NCI-H510A treated with DMSO at 0.1 percent for 48 hours (cell line): ENCODE data around the gene LRRN2.

Experiments
- DNase-seq: peaks from one replicate; lab custom pipeline; 2025; lab: John Stamatoyannopoulos, UW

The LRRN2 gene

DNA sequence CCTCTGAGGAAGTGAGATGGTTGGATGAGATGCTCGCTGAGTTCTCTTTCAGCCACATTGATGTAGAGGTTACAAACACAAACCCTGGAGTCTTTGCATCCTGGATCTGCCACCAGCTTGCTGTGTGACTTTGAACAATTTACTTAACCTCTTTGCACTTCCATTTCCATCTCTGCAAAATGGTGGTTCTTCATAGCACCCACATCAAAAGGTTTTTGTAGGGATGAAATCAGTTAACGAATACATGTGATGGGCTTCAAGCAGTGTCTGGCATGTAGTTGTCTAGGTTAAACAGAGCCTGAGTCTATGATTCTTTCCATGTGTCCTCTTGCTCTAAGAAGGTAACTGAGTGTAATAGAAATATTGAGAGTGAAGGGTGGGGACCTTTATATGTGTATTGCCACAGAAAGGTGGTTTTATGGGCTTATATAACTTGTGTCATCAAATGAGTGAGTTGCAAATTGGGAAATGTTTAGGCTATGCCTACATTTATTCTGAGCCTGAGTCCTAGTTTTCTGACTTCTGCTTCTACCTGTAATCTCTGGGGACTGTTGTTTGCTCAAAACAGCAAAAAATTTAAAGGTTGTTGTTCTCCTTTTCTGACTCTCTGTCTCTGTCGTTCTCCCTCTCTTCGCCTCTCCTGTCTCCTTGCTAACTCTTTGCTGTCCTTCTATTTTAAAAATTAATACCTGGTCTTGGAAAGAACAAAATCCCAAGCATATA, 27.3 kb upstream of the LRRN2 start:
- DNase-seq = no peak

DNA sequence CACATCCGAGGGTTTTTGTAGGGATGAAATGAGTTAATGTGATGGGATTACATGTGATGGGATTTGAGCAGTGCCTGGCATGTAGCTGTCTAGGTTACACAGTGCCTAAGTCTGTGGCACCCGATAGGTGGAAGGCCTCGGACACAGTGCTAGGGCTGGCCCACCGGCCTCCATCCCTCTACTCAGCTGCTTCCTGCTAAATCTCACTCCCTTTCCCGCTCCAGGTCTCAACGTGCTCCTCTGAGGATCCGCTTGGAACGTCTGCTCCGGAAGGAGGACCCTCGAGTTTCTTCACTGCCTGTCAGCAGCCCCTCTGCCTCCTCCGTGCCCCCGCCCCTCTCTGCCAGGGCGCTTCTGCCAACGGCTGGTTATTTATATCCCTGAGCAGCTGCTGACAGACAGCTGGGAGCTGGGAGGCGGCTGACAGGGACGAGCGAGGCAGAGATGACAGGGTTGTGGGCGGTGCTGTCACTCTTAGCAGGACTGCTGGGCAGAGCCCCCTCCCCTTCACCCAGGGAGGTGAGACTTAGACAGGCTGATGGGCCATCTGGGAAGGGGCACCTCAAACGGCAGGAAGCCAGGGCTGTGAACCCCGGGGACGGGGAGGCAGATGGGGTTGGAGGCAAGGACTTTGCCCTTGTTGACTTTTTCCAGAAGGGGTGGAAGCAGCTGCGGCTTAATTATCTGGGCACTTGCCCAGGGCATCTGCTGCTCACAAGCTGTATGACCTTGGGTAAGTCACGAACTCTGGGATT, 26.6 kb upstream of the LRRN2 start:
- DNase-seq = peak; percentile 63

DNA sequence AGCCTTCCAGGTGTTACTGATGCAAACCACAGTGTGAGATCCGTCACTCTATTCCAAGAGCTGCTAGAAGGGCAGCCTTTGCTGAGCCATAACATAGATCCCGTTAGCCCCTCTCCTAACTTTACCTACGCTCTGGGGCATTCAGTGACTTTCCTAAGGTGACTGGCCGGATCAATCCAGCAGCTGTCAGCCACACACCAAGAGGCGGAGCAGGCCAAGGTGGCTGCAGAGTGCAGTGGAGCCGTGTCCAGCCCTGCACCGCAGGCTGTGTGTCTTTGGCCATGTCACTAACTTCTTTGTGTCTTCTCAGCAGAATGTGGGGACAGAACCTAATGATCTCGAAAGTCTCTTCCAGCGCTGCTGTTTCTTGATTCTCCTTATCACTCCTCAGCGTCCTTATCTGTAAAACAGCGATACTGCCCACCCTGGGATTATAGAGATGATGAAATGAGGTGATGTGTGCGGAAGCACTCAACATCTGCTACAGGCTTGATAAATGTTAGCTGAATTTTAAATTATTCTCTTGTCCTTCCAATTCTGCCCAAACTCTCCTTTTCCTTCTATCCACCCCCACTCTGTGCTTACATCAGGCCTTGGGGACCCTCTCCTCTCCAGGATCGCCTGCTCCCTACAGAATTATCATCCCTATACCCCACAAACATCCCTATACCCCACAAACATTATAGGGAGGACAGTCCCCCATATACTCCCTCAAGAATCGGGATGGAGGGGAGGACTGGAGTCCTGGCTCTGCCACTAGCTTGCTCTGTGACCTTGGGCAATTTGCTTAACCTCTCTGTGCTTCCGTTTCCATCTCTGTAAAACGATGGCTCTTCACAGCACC, 25.8 kb upstream of the LRRN2 start:
- no peak for DNase-seq

DNA sequence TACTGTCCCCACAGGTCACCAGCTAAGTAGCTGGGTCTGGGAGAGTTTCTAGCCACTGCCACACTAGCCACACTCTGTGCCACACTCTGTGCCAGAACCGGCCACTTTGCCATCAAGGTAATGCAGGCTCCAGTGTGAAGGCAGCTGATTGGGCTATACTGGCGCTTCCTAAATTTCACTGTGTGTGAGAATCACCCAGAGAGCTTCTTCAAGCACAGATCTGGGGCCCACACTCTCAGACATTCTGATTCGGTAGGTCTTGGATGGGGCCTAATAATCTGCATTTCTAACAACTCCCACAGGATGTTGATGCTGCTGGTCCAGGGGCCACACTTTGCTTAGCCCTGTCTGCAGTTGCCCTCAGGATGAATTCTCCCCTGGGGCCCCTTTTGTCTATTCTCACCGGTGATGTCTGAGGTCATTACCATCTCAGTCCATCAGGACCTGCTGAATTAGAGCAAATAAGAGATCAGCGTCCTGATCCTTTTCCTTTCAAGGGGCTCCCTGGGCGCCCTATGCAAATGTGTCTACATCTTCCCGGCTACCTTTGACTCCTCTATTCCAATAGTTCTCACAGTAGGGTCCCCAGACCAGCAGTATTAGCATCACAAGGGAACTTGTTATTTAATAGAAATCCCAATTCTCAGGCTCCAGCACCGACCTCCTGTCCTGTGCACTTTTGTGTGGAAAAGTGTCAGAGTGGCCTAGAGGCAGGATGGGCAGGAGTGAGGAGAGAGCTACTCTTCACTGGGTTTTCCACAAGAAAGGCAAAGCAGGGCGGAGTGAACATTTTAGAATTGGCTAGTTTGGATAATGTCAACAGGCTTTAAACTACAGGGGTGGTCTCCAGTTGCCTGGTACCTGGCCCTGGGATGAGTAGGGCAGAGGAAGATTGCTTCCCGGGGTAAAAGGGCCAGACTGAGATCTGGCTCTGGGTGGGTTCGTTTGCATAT, 24.7 kb upstream of the LRRN2 start:
- no peak for DNase-seq

GRCh38 chr1:204709021-204709420, 23.5 kb upstream of the LRRN2 start:
- no peak for DNase-seq

DNA sequence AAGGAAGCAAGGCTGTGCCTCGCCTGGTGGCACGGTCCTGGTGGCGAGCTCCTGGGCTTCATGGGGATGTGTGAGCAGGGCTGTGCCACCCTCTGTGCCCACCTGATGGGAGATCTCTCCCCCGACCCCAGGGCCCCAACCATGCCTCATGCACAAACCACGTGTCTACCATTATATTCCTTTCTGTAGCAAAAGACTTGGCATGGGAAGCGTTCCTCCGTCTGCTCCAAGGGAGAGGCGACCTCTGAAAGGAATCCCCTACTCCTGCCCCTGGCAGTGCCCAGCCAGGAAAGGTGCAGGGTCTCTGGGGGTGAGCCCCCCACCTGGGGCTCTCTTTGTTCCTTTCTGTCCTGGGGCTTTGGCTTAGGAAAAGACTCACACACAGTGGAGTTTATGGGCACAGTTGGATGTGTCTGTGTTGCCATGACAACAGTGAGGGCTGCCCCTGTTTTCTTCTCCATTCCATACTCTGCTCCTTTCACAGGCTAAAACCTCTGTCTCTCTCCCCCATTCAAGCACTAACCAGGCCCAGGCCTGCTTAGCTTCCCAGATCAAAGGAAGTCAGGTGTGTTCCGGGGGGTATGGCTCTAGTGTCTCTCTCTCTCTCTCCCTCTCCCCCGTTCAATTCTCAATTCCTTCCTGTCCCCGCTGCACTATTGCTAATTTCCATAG, 21.4 kb upstream of the LRRN2 start:
- peak; percentile 10 for DNase-seq

GRCh38 chr1:204705888-204706837, 20.6 kb upstream of the LRRN2 start:
- DNase-seq = no peak

- DNase-seq = no peak
Measured at GRCh38 chr1:204705493-204705811, 19.9 kb upstream of the LRRN2 start.

DNA sequence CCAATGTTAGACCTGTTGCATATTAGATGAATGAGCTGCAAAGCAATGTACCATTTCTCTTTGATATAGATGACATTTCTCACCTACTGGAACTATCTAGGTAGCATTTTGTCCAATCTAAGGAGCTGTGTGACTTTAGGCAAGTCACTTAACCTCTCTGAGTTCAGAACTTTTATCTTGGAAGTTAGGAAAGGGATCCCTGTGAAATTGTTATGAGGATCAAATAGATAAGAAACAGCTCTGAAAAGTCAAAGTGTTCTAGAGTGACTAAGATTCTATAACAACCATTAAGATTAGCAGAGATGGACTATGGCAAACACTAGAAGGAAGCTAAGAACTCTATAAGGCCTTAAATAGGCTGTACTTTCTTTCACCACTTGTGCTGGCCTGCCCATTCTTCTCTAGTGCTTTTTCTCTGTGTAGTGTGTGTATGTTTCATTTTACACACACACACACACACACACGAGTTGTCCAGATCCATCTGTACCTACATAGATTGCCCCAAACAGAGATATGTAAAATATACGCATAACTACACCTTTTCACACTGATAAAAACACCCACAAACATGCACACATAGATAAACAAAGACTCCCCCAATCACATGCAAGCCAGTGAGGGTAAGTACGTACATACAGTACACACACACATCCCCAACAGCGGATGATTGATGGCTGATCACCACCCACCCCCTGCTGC, 19.4 kb upstream of the LRRN2 start:
- no peak for DNase-seq

DNA sequence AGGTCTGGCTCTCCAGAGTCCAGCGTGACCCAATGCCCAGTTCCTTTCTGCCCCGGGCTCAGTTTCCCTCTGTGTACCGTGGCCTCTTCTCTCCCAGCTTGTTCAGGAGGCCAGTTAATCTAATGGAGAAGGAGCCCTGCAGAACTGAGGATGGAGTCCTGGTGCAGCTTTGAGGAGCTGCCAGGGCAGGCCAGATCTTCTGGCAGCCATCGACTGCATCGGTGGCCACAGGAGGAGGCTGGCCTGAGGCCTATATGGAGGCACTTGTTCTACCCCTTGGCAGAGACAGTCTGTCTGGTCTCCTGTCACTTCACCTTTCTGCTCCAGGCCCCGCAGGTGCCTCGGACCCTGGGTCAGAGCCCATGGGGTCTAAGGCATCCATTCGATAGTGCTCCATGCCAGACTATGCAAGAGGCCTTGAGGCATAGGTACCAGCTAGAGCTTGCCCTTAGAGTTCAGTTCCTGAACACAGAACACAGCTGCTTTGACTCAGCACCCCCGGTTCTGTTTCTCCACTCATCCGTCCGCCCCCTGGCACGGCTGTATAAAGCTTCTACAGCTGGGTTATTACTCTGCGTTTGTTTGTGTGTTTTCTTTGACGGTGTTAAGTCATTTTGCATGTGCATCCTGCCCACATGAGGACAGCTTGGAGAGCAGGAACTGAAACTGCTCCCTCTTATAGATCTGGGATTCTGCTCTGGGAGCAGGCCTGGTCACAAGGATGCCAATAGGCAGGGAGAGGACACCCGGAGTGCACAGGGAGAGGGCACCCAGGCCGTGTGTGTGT, 18.5 kb upstream of the LRRN2 start:
- DNase-seq = no peak

GRCh38 chr1:204703268-204703664, 17.7 kb upstream of the LRRN2 start:
- DNase-seq = no peak

DNA sequence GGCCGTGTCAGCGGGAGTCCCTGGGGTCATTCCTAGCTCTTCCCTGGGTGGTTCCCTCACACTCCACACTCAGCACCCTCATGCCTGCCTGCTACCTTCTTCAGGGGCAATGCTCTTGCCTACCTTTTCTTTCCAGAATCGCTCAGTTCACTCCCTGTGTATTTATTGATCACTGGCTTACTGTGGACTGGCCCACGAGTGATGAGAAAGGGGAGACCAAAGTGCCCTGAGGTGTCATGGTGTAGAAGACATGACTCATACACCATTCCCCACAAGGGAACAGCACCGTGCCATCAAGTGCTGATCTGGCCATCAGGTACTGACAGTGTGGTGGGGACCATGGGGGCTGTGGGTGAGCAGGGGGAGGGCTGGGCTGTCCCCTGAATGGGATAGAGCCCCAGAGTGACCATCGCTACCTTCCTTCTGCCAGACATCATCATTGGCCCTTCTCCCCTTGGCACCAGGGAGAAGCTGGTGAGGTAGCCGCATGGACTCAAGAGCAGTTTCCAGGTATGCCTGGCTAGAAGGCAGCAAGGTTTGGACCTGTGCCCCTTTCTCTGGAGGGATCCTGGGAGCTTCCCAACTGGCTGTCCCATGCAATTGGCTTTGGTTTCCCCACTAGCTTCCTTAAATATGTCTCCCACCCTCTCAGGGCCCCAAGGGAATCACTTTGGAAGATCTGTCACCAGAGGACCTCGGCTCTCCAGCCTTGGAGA, 17.2 kb upstream of the LRRN2 start:
- no peak for DNase-seq

DNA sequence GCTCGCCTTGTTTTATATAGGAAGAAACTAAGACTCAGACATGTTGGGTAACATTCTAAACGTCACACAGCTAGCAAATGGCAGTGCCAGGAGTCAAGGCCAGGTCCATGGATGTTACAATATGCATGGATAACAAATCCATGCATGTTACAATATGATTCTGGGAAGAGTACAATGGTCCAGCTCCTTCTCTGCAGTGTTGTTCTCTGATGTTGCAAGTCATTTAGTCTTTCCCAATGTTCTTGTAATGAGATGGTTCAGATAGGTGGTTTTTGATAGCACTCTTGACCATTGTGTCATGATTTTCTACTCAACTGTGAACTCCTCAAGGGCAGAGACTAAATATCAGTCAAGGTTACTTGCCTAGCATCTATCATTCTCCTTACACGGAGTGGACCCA, 15.7 kb upstream of the LRRN2 start:
- no peak for DNase-seq

GRCh38 chr1:204697893-204698292, 12.4 kb upstream of the LRRN2 start:
- DNase-seq = no peak

- DNase-seq = no peak
Measured at GRCh38 chr1:204696606-204697005, 11.1 kb upstream of the LRRN2 start.

DNA sequence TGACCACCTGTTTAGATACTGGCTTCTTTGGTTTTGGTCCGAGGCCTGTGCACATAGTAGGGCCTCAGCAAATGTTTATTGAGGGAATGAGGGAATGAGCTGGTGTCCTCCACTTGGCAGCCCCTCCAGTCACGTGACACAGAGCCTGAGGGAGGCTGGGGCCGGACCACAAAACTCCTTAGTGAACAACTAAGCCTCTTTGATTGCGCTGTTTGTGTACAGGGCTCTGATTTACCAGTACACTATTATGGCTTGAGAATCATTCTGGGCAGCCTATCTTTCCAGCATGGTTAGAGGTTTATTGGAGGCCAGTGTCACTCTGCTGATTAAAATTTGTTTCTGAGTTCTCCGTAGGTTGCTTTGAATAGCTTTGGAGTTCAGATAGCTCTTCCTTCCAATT, 10.2 kb upstream of the LRRN2 start:
- DNase-seq = no peak

DNA sequence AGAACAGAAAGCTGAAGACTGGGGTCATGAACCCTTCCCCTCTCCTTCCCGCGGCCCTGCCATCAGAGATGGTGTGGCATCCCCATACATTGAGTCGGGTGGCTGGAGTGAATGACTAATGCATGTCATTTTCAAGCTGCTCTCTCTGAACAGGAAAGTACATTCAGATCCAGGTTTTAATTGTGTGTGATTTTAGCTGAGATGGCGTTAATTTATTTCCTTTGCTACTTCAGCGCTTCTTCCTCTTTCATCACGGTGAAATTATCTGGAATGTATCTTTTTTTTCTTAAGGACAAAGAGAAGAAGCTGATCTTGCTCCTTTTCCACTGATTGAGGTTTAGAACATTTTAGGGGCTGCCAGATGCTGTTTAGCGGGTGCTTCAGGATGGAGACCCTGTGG, 8.6 kb upstream of the LRRN2 start:
- no peak for DNase-seq

GRCh38 chr1:204692841-204693356, 7.4 kb upstream of the LRRN2 start:
- DNase-seq = no peak
